ENCODE results near the gene MIEF2.

MIEF2 gene

GRCh38 chr17:18226284-18226945 lies 34.0 kb upstream of the MIEF2 start:
- H3K36me3 ChIP-seq (ENCODE audit: insufficient read depth, low read length) = no peaks in the 10 kb centered on the region
- TF ChIP-seq EZH2phosphoT487 (IDR thresholded peaks at IDR 0.05; ENCODE audit: borderline replicate concordance) (no peak), CTCF (conservative IDR thresholded peaks at IDR 0.05; ENCODE audit: low read length) (no peak)
- no peaks in the 10 kb centered on the region for H3F3A ChIP-seq (ENCODE audit: low read depth)
- H2AFZ ChIP-seq (ENCODE audit: low read length) = peak overlapping the region; percentile 93
- H4K20me1 ChIP-seq (ENCODE audit: insufficient read depth, low read length, poor library complexity, severe bottlenecking) = peaks cover 7% of the 10 kb centered on the region
- peaks cover 32% of the 10 kb centered on the region for H3K79me2 ChIP-seq (ENCODE audit: insufficient read depth, low read length)
- H3K9me2 ChIP-seq (replicated peaks; ENCODE audit: low read depth, low read length) = no peaks in the 10 kb centered on the region
- no peaks in the 10 kb centered on the region for H3K9me3 ChIP-seq (ENCODE audit: insufficient read depth, low read depth, low read length)
- H3K4me2 ChIP-seq (ENCODE audit: low read depth, low read length, poor library complexity, severe bottlenecking) = peak overlapping the region; percentile 99
- no peaks in the 10 kb centered on the region for H3K27me3 ChIP-seq (ENCODE audit: insufficient read depth, low read length, poor library complexity, severe bottlenecking)
- H3K9ac ChIP-seq (ENCODE audit: low read depth, low read length, poor library complexity, severe bottlenecking) = peak overlapping the region; percentile 80
- peaks cover 22% of the 10 kb centered on the region for H3K4me1 ChIP-seq (ENCODE audit: insufficient read depth, low read length, poor library complexity, severe bottlenecking)
- peak overlapping the region; percentile 100 for H3K4me3 ChIP-seq (ENCODE audit: low read length, poor library complexity, severe bottlenecking)

GRCh38 chr17:18227635-18228034 lies 32.8 kb upstream of the MIEF2 start:
- no peak overlapping the region for H3K9ac ChIP-seq (ENCODE audit: low read depth, low read length, poor library complexity, severe bottlenecking)

GRCh38 chr17:18228176-18228682 lies 32.2 kb upstream of the MIEF2 start:
- H3K4me3 ChIP-seq (ENCODE audit: low read length, poor library complexity, severe bottlenecking) = peak overlapping the region; percentile 0
- H3K36me3 ChIP-seq (ENCODE audit: insufficient read depth, low read length) = no peaks in the 10 kb centered on the region
- H3F3A ChIP-seq (ENCODE audit: low read depth) = no peaks in the 10 kb centered on the region
- peak overlapping the region; percentile 8 for H3K9ac ChIP-seq (ENCODE audit: low read depth, low read length, poor library complexity, severe bottlenecking)
- H3K9me3 ChIP-seq (ENCODE audit: insufficient read depth, low read depth, low read length) = no peaks in the 10 kb centered on the region
- peaks cover 22% of the 10 kb centered on the region for H3K4me1 ChIP-seq (ENCODE audit: insufficient read depth, low read length, poor library complexity, severe bottlenecking)
- H3K79me2 ChIP-seq (ENCODE audit: insufficient read depth, low read length) = peaks cover 32% of the 10 kb centered on the region
- no peaks in the 10 kb centered on the region for H3K9me2 ChIP-seq (replicated peaks; ENCODE audit: low read depth, low read length)
- no peak overlapping the region for H2AFZ ChIP-seq (ENCODE audit: low read length)
- no peaks in the 10 kb centered on the region for H3K27me3 ChIP-seq (ENCODE audit: insufficient read depth, low read length, poor library complexity, severe bottlenecking)
- peak overlapping the region; percentile 99 for H3K4me2 ChIP-seq (ENCODE audit: low read depth, low read length, poor library complexity, severe bottlenecking)
- TF ChIP-seq CTCF (conservative IDR thresholded peaks at IDR 0.05; ENCODE audit: low read length) = no peak
- no peak for TF ChIP-seq EZH2phosphoT487 (IDR thresholded peaks at IDR 0.05; ENCODE audit: borderline replicate concordance)
- H4K20me1 ChIP-seq (ENCODE audit: insufficient read depth, low read length, poor library complexity, severe bottlenecking) = peaks cover 7% of the 10 kb centered on the region

More at GRCh38 chr17:18227635-18228034, 32.8 kb upstream of the MIEF2 start:
- Histone ChIP-seq H3K4me1 (ENCODE audit: insufficient read depth, low read length, poor library complexity, severe bottlenecking) (peaks cover 22% of the 10 kb centered on the region), H3K36me3 (ENCODE audit: insufficient read depth, low read length) (no peaks in the 10 kb centered on the region), H3K4me2 (ENCODE audit: low read depth, low read length, poor library complexity, severe bottlenecking) (peak overlapping the region; percentile 99), H3K9me2 (replicated peaks; ENCODE audit: low read depth, low read length) (no peaks in the 10 kb centered on the region), H2AFZ (ENCODE audit: low read length) (no peak overlapping the region), H3K9me3 (ENCODE audit: insufficient read depth, low read depth, low read length) (no peaks in the 10 kb centered on the region), H3F3A (ENCODE audit: low read depth) (no peaks in the 10 kb centered on the region), H3K27me3 (ENCODE audit: insufficient read depth, low read length, poor library complexity, severe bottlenecking) (no peaks in the 10 kb centered on the region), H3K4me3 (ENCODE audit: low read length, poor library complexity, severe bottlenecking) (peak overlapping the region; percentile 0), H3K79me2 (ENCODE audit: insufficient read depth, low read length) (peaks cover 32% of the 10 kb centered on the region), H4K20me1 (ENCODE audit: insufficient read depth, low read length, poor library complexity, severe bottlenecking) (peaks cover 7% of the 10 kb centered on the region)
- TF ChIP-seq EZH2phosphoT487 (IDR thresholded peaks at IDR 0.05; ENCODE audit: borderline replicate concordance) (no peak), CTCF (conservative IDR thresholded peaks at IDR 0.05; ENCODE audit: low read length) (no peak)

Measured in Loucy (cell line).